ENCODE measurements around the gene CCDC91. TPM values are rescaled to one million over a fixed set of nuclear protein-coding genes. Genes with fewer than 3 reads are reported as not detected.

Gene CCDC91
- total RNA-seq, 1 donor from 2014 or later, result 46.3 TPM

GRCh38 chr12:28340261-28341045 is 150.2 kb downstream of the CCDC91 start:
- Mint-ChIP-seq H3K36me3 (ENCODE audit: low read depth) (peaks cover 17% of the 10 kb centered on the region), H3K4me3 (no peak overlapping the region), H3K9me3 (no peaks in the 10 kb centered on the region), H3K4me1 (no peaks in the 10 kb centered on the region), H3K27ac (no peak overlapping the region), H3K27me3 (no peaks in the 10 kb centered on the region)
- DNase-seq, result no peak
- POLR2A ChIA-PET, result no interaction called here
- CTCF ChIA-PET, result no interaction called here
- TF ChIP-seq CTCF (IDR thresholded peaks at IDR 0.05), result no peak
- intact Hi-C loops (cut with micrococcal nuclease), result no loop called here
- ATAC-seq (ENCODE audit: low read depth), result no peak

- H3K4me1 Mint-ChIP-seq, result no peaks in the 10 kb centered on the region
- intact Hi-C loops (cut with micrococcal nuclease), result no loop called here
- peaks cover 18% of the 10 kb centered on the region for H3K36me3 Mint-ChIP-seq (ENCODE audit: low read depth)
- no peak overlapping the region for H3K27ac Mint-ChIP-seq
- no peak for ATAC-seq (ENCODE audit: low read depth)
- no peak for TF ChIP-seq CTCF (IDR thresholded peaks at IDR 0.05)
- no peak overlapping the region for H3K4me3 Mint-ChIP-seq
- DNase-seq, result no peak
- peaks cover 2% of the 10 kb centered on the region for H3K9me3 Mint-ChIP-seq
- CTCF ChIA-PET, result no interaction called here
- H3K27me3 Mint-ChIP-seq, result no peaks in the 10 kb centered on the region
- POLR2A ChIA-PET, result no interaction called here
Measured at GRCh38 chr12:28343713-28344112, 153.5 kb downstream of the CCDC91 start.

GRCh38 chr12:28346567-28346966 is 156.3 kb downstream of the CCDC91 start:
- POLR2A ChIA-PET, result no interaction called here
- Mint-ChIP-seq H3K27ac (no peak overlapping the region), H3K4me3 (no peak overlapping the region), H3K36me3 (ENCODE audit: low read depth) (peaks cover 23% of the 10 kb centered on the region), H3K4me1 (no peaks in the 10 kb centered on the region), H3K27me3 (no peaks in the 10 kb centered on the region), H3K9me3 (peaks cover 3% of the 10 kb centered on the region)
- CTCF ChIA-PET, result no interaction called here
- TF ChIP-seq CTCF (IDR thresholded peaks at IDR 0.05), result no peak
- ATAC-seq (ENCODE audit: low read depth), result no peak
- intact Hi-C loops (cut with micrococcal nuclease), result no loop called here
- no peak for DNase-seq

GRCh38 chr12:28349196-28349595 is 158.9 kb downstream of the CCDC91 start:
- ATAC-seq (ENCODE audit: low read depth) (no peak), DNase-seq (no peak)
- Mint-ChIP-seq H3K4me3 (no peak overlapping the region), H3K27me3 (no peaks in the 10 kb centered on the region), H3K27ac (no peak overlapping the region), H3K36me3 (ENCODE audit: low read depth) (peaks cover 44% of the 10 kb centered on the region), H3K9me3 (peaks cover 5% of the 10 kb centered on the region), H3K4me1 (no peaks in the 10 kb centered on the region)
- CTCF ChIA-PET, result no interaction called here
- intact Hi-C loops (cut with micrococcal nuclease), result no loop called here
- TF ChIP-seq CTCF (IDR thresholded peaks at IDR 0.05), result no peak
- POLR2A ChIA-PET, result no interaction called here

GRCh38 chr12:28350502-28350901 is 160.2 kb downstream of the CCDC91 start:
- DNase-seq (no peak), ATAC-seq (ENCODE audit: low read depth) (no peak)
- Mint-ChIP-seq H3K27ac (no peak overlapping the region), H3K4me3 (no peak overlapping the region), H3K4me1 (no peaks in the 10 kb centered on the region), H3K9me3 (peaks cover 5% of the 10 kb centered on the region), H3K27me3 (no peaks in the 10 kb centered on the region), H3K36me3 (ENCODE audit: low read depth) (peaks cover 49% of the 10 kb centered on the region)
- intact Hi-C loops (cut with micrococcal nuclease), result no loop called here
- no peak for TF ChIP-seq CTCF (IDR thresholded peaks at IDR 0.05)
- ChIA-PET POLR2A (no interaction called here), CTCF (no interaction called here)

All from activated B cell treated with CpG ODN at 0.5 μM for 24 hours (primary cell).